Measurements from ENCODE around the gene CTDP1.

The CTDP1 gene

GRCh38 chr18:79705272-79705671, 25.7 kb downstream of the CTDP1 start:
- Histone ChIP-seq H3K9me2 (replicated peaks; ENCODE audit: low read depth, low read length) (no peaks in the 10 kb centered on the region), H3K36me3 (ENCODE audit: insufficient read depth, low read length) (peaks cover 85% of the 10 kb centered on the region; the same call in 1 of the 2 replicates), H3K9me3 (ENCODE audit: insufficient read depth, low read depth, low read length) (no peaks in the 10 kb centered on the region), H3K4me2 (ENCODE audit: low read depth, low read length, poor library complexity, severe bottlenecking) (no peak overlapping the region), H3K27me3 (ENCODE audit: insufficient read depth, low read length, poor library complexity, severe bottlenecking) (no peaks in the 10 kb centered on the region), H2AFZ (ENCODE audit: low read length) (no peak overlapping the region), H4K20me1 (ENCODE audit: insufficient read depth, low read length, poor library complexity, severe bottlenecking) (no peaks in the 10 kb centered on the region), H3K79me2 (ENCODE audit: insufficient read depth, low read length) (no peaks in the 10 kb centered on the region; the same call in 1 of the 2 replicates), H3F3A (ENCODE audit: low read depth) (no peaks in the 10 kb centered on the region), H3K4me3 (ENCODE audit: low read length, poor library complexity, severe bottlenecking) (no peak overlapping the region), H3K9ac (ENCODE audit: low read depth, low read length, poor library complexity, severe bottlenecking) (no peak overlapping the region), H3K4me1 (ENCODE audit: insufficient read depth, low read length, poor library complexity, severe bottlenecking) (no peaks in the 10 kb centered on the region)
- TF ChIP-seq EZH2phosphoT487 (IDR thresholded peaks at IDR 0.05; ENCODE audit: borderline replicate concordance): no peak
- TF ChIP-seq CTCF (conservative IDR thresholded peaks at IDR 0.05; ENCODE audit: low read length): no peak

- TF ChIP-seq CTCF (conservative IDR thresholded peaks at IDR 0.05; ENCODE audit: low read length) (no peak), EZH2phosphoT487 (IDR thresholded peaks at IDR 0.05; ENCODE audit: borderline replicate concordance) (no peak)
- Histone ChIP-seq H3K4me1 (ENCODE audit: insufficient read depth, low read length, poor library complexity, severe bottlenecking) (no peaks in the 10 kb centered on the region), H3K79me2 (ENCODE audit: insufficient read depth, low read length) (no peaks in the 10 kb centered on the region; the same call in 1 of the 2 replicates), H4K20me1 (ENCODE audit: insufficient read depth, low read length, poor library complexity, severe bottlenecking) (no peaks in the 10 kb centered on the region), H3K36me3 (ENCODE audit: insufficient read depth, low read length) (peaks cover 81% of the 10 kb centered on the region; the same call in 1 of the 2 replicates), H3K9me3 (ENCODE audit: insufficient read depth, low read depth, low read length) (no peaks in the 10 kb centered on the region), H2AFZ (ENCODE audit: low read length) (no peak overlapping the region), H3K9ac (ENCODE audit: low read depth, low read length, poor library complexity, severe bottlenecking) (no peak overlapping the region), H3K4me2 (ENCODE audit: low read depth, low read length, poor library complexity, severe bottlenecking) (no peak overlapping the region), H3K9me2 (replicated peaks; ENCODE audit: low read depth, low read length) (no peaks in the 10 kb centered on the region), H3K27me3 (ENCODE audit: insufficient read depth, low read length, poor library complexity, severe bottlenecking) (no peaks in the 10 kb centered on the region), H3K4me3 (ENCODE audit: low read length, poor library complexity, severe bottlenecking) (no peak overlapping the region), H3F3A (ENCODE audit: low read depth) (no peaks in the 10 kb centered on the region)
Observed at GRCh38 chr18:79706006-79706405, 26.4 kb downstream of the CTDP1 start.

DNA sequence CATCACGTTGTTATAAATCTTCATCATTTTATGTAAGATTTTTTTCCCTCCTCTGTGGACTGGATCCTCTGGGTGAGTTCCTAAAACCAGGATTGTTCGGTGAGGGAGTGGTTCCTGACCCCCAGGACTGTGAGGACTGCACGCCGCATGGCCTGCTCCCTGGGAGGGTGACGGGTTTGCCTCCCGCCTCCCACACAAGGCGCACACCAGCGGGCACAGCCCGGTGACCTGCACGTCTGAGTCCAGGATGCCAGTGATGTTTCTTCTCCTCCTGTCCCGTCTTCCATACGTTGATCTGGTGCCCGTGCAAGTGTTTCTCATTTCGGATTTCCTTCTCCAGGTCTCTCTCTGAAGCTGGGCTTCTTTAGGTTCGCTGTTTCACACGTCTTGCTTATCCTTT, 27.1 kb downstream of the CTDP1 start:
- Histone ChIP-seq H3K27me3 (ENCODE audit: insufficient read depth, low read length, poor library complexity, severe bottlenecking) (no peaks in the 10 kb centered on the region), H2AFZ (ENCODE audit: low read length) (no peak overlapping the region), H3K9me2 (replicated peaks; ENCODE audit: low read depth, low read length) (no peaks in the 10 kb centered on the region), H3K4me1 (ENCODE audit: insufficient read depth, low read length, poor library complexity, severe bottlenecking) (no peaks in the 10 kb centered on the region), H3K9me3 (ENCODE audit: insufficient read depth, low read depth, low read length) (no peaks in the 10 kb centered on the region), H3K36me3 (ENCODE audit: insufficient read depth, low read length) (peaks cover 85% of the 10 kb centered on the region; the same call in 1 of the 2 replicates), H4K20me1 (ENCODE audit: insufficient read depth, low read length, poor library complexity, severe bottlenecking) (no peaks in the 10 kb centered on the region), H3K79me2 (ENCODE audit: insufficient read depth, low read length) (no peaks in the 10 kb centered on the region; the same call in 1 of the 2 replicates), H3K4me3 (ENCODE audit: low read length, poor library complexity, severe bottlenecking) (no peak overlapping the region), H3F3A (ENCODE audit: low read depth) (no peaks in the 10 kb centered on the region), H3K9ac (ENCODE audit: low read depth, low read length, poor library complexity, severe bottlenecking) (no peak overlapping the region), H3K4me2 (ENCODE audit: low read depth, low read length, poor library complexity, severe bottlenecking) (no peak overlapping the region)
- TF ChIP-seq EZH2phosphoT487 (IDR thresholded peaks at IDR 0.05; ENCODE audit: borderline replicate concordance) (no peak), CTCF (conservative IDR thresholded peaks at IDR 0.05; ENCODE audit: low read length) (no peak)

All from Loucy (cell line).